NT2/D1 (cell line): ENCODE measurements around the gene VEPH1.

Experiments
- SUZ12 ChIP-seq: IDR thresholded peaks from 2 replicates; pipeline ENCODE4 v1.6.1; 2011; ENCODE audit not compliant: insufficient read length, insufficient read depth; ENCODE audit errors: extremely low read depth
- YY1 ChIP-seq: IDR thresholded peaks from 2 replicates; pipeline ENCODE4 v1.6.1; 2011; ENCODE audit not compliant: insufficient read length, insufficient read depth
- ZNF274 ChIP-seq: IDR thresholded peaks from 2 replicates; pipeline ENCODE4 v1.6.1; 2011; ENCODE audit warnings: mild to moderate bottlenecking, low read depth, low read length

- no peak for TF ChIP-seq YY1
- TF ChIP-seq ZNF274: no peak
- no peak for TF ChIP-seq SUZ12
These were observed 19.4 kb upstream of the VEPH1 start for GRCh38 chr3:157522648-157523047.
